AG09319 (cell line): ENCODE results near the gene LBH.

Source experiments
- DNase-seq: peaks from one replicate; pipeline ENCODE4 v3.0.0-alpha.2; 2010; ENCODE audit warnings: low read depth; ENCODE audit errors: extremely low read depth
- CTCF ChIP-seq: IDR thresholded peaks from 2 replicates; pipeline ENCODE4 v1.5.1; 2011; ENCODE audit warnings: low read depth, mild to moderate bottlenecking, inconsistent platforms, low read length, moderate library complexity

LBH gene

GRCh38 chr2:30231212-30231995 lies at the start of gene LBH:
TSS of gene LBH (plus strand) at chr2:30231534. CDS start at chr2:30231739, 205 bp downstream.
- no peak for TF ChIP-seq CTCF
- DNase-seq, result peak; percentile 65

GRCh38 chr2:30184035-30184434 lies 47.3 kb upstream of the LBH start:
- TF ChIP-seq CTCF, result no peak
- no peak for DNase-seq

DNA sequence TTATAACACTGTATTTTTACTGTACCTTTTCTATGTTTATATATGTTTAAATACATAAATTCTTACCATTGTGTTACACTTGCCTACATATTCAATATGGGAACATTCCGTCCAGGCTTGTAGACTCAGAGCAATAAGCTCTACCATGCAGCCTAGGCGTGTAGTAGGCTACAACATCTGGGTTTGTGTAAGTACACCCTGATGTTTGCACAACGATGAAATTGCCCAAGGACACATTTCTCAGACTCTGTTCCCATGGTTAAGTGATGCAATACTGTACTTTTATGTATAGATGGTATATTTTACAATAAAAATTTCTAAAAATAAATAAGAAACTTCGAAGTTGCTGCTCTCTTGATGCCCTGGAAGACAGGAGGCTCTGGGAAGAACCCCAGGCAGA lies 46.2 kb upstream of the LBH start:
- no peak for DNase-seq
- TF ChIP-seq CTCF, result no peak

DNA sequence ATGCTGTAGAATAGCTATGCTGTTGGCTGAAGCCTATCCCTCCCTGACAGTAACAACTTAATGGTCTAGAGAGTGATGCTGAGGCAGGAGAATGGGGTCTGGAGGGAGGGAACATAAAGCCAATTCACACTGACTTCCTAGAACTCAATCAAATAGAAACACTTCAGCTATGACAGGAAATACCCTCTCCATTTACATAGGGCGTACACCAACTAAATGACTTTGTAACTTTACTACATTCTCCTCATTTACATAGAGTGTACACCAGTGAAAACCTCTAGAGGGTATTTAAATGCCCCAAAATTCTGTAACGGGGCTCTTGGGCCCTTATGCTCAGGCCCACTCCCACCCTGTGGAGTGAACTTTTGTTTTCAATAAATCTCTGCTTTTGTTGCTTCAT lies 43.0 kb upstream of the LBH start:
- DNase-seq, result no peak

DNA sequence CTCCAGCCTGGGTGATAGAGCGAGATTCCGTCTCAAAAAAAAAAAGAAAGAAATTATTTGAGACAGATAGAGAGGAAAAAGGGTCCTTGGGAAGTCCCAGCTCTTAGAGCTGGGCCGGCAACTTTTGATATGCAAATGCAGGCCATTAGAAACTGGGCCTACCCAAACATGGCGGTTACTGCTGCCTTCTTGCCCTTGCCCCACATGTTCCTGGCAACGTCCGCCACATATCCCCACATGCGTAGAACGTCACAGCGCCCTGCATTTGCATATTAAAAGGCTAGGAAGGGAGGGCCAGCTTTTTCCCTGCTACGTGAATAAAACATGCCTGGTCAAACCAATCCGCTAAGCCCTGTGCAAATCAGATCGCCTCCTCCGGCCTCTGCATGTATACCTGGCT lies 40.7 kb upstream of the LBH start:
- DNase-seq, result no peak
- TF ChIP-seq CTCF, result no peak

More for the DNA sequence above, 43.0 kb upstream of the LBH start:
- no peak for TF ChIP-seq CTCF

GRCh38 chr2:30191107-30191506 lies 40.2 kb upstream of the LBH start:
- TF ChIP-seq CTCF, result no peak
- no peak for DNase-seq

- DNase-seq, result no peak
- TF ChIP-seq CTCF, result no peak
These were observed 39.5 kb upstream of the LBH start for GRCh38 chr2:30191819-30192271.
